ENCODE results near the gene CNEP1R1.

CNEP1R1 gene

DNA sequence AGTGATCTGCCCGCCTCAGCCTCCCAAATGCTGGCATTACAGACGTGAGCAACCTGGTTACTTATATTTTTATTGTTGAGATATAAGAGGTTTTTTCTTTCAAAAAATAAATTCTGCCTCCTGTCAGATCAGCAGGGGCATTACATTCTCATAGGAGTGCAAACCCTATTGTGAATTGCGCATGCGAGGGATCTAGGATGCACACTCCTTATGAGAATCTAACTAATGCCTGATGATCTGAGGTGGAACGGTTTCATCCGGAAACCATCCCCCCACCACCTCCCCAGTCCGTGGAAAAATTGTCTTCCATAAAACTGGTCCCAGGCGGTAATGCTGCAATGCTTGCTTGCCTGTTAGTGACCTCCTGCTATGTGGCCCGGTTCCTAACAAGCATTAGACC is 7.5 kb upstream of the CNEP1R1 start:
- DNase-seq (ENCODE audit: low spot score), result no peak

DNA sequence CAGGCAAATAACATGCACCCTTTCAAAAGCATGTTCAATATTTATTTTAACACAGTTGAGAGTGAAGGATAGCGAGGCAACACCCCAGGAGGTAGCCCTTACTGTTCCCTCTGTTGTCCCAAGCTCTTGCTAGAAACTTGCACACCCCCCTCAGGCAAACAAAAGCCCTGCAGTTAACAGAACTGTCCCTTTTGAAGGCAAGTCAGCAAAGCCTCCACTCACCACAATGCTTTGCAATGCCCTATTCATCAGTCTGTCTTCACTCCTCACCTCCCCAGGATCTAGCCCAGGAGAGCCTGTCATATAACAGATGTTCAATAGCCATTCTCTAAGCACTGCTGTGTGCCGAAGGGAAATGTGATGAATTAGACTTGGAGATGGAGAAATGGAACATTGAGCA is 3.5 kb upstream of the CNEP1R1 start:
- DNase-seq (ENCODE audit: low spot score), result peak; percentile 35

DNA sequence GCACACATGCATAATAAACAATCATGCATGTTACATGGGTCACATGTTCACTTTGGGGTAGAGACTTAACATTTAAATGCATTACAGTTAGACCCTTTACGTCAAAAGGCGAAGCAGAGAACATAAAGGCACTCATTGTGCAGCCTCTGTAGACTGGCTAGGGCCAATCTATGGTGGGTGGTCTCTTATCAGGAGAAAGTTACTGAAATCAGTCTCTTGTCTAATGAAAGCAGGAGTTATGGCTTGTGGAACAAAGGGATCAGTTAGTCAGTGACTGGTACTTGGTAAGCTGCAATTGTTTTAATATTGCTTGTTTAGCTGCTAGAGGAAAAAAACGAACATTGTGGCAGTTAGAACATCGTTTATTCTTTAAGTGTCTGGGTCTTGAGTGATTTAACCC is 1.4 kb upstream of the CNEP1R1 start:
- no peak for DNase-seq (ENCODE audit: low spot score)

DNA sequence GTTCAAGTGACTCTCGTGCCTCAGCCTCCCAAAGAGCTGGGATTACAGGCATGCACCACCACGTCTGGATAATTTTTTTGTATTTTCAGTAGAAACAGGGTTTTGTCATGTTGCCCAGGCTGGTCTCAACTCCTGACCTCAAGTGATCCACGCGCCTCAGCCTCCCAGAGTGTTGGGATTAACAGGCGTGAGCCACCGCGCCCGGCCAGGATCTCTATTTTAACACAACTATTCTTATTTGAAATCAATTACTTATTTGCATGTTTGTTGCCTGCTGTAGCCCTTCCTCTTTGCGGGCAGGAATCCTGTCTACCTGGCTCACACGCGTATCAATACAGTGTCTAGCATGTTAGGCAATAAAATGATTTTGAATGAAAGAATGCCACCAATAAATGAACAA is 818 bp upstream of the CNEP1R1 start:
- no peak for DNase-seq (ENCODE audit: low spot score)

DNA sequence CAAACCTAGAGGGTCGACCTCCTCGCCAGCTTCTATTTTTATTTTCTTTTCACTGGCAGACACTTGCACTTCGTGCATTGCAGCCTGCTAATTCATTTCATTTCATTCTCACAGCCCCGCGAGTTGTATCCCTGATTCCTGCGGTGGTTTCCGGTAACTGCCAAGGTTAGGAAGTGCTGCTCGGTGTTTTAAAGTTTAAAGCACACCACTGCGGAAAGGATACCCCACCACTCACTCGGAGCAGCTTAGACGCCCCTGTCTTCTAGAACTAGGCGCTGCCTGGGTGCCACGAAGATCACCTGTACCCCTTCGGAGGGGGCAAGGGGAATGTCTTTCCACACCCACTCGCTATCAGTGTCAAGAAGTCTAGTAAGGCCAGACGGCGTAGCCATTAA is 509 bp downstream of the CNEP1R1 start:
- peak; percentile 45 for DNase-seq (ENCODE audit: low spot score)

DNA sequence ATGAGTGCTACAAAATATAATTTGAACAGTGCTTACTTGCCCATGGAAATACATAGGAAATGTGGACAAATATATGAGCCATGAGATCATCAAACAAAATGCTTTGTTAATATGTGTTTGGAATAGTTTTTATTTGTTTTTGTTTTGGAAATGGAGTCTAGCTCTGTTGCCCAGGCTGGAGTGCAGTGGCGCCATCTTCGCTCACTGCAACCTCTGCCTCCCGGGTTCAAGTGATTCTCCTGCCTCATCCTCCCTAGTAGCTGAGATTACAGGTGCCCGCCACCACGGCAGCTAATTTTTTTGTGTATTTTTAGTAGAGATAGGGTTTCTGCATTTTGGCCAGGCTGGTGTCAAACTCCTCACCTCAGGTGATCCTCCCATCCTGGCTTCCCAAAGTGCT is 2.8 kb downstream of the CNEP1R1 start:
- DNase-seq (ENCODE audit: low spot score), result no peak

DNA sequence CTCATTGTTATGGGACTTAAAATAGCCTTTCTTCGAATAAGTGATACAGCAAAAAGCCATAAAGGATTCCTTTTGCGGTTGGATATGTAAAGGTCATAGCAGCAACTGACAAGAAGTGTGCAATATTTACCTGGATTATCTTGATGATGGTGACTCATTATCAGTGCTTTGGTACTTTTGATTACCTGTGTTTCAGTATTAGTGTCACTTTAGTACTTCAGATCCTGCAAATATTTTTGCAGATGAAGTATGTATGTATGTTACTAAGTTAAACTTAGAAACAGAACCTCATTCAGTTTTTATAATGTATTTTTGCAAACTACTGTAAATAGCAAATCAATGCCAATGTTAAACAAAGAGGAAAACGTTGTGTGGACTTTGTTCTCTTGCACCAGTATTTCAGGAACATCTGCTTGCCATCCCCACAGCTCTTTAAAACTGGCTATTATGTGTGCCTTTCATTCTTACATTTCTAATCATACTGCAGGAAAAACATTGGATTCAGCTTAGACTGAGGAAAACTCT is 10.5 kb downstream of the CNEP1R1 start:
- no peak for DNase-seq (ENCODE audit: low spot score)

DNA sequence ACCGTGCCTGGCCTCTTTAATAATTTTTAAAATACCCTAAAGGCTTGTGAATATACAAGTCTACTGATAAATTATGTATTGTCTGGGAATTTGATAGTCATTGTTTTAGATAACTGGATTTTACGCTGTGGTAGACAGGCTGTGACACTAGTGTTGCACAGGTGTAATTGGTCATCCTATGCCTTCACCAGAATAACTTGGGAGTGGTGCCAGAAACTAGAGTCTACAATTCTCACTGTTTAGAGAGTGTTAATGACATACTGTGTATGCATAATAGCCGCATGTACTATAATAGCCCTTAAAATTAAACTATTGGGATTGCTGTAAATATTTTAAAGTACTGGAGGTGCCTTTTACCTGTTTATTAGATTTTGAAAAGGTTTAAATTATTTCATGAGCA is 11.4 kb downstream of the CNEP1R1 start:
- no peak for DNase-seq (ENCODE audit: low spot score)

DNA sequence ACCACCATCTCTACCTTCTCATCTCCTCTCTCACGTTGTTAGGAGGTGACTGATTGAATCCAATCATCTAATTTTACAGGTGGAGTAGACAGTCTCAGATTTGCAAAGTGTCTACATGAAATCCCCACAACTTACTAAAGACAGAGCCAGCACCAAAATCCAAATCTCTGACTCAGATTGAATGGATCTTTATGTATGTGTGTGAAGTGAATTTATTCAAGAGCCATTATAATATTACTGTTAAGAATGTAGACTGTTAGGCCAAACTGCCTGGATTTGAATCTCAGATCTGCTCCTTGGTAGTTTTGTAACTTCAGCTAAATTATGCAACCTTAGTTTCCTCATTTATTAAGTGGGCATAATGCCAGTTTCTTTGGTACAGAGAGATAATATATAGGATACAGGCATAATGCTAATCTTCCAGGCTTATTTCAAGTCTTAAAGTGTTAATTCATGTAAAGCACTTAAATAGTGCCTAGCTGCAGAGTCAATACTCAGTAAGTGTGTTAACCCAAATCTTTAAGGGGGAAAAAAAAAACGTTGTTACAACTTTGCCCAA is 12.7 kb downstream of the CNEP1R1 start:
- no peak for DNase-seq (ENCODE audit: low spot score)

DNA sequence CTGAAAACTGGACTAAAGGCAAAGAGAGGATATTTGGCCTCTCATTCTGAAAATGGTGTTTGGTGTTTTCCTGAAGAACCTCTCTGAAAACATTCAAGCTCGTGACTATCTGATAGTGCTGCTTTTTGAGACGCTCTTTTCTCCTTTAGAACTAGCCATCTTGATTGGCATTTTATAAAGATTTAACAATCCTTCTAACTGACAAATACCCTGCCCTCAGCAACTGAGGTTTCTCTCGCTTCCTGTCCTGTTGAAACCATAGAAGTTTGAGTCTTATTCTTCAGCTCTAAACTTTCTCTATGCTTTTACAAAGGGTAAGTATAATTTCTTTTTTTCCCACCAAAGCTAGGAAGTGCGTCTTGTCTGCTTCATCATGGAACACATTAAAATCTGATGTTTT is 13.3 kb downstream of the CNEP1R1 start:
- DNase-seq (ENCODE audit: low spot score), result no peak

DNA sequence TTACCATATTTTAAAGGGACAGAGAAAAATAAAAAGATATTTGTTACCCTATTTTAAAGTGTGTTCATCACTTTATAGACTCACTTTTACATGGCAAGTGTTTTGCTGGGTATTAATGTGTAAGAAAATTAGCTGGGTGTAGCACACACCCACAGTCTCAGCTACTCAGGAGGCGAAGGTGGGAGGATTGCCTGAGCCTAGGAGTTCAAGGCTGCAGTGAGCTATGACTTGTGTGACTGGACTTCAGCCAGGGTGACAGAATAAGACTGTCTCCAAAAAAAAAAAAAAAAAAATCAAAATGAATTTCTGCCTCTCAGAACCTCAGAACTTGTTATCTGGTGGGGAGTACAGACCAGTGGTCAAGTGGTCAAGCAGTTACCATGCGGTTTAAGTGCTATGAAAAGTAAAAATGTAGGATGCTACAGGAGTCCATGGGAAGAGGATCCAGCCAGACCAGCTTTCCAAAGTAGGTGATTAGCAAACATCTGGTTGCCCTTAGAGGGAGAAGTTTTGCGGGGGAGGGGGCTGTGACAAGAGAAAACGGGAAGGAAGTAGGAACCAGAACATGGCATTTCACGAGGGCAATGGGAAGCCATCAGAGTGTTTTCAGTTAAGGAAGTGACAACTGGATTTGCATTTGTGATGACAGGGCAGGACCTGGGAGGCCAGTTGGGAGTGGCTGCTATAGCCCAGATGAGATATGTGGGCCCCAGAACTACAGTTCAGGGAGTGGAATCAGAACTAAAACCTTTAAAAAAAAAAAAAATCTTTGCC is 13.9 kb downstream of the CNEP1R1 start:
- no peak for DNase-seq (ENCODE audit: low spot score)

DNA sequence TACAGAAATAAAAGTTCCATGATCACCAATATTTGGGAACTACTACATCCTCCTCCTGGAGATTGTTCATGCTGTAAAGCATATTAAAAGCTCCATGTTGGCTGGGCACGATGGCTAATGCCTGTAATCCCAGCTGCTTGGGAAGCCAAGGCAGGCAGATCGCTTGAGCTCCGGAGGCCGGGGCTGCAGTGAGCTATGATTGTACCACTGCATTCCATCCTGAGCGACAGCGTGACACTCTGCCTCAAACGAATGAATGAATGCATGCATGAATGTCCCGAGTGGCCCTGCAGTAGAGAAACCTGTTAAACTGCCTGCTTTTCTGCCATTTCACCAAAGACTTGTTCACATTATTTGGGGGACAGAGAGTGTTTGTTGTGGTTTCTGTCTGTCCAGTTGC is 15.0 kb downstream of the CNEP1R1 start:
- DNase-seq (ENCODE audit: low spot score), result no peak

DNA sequence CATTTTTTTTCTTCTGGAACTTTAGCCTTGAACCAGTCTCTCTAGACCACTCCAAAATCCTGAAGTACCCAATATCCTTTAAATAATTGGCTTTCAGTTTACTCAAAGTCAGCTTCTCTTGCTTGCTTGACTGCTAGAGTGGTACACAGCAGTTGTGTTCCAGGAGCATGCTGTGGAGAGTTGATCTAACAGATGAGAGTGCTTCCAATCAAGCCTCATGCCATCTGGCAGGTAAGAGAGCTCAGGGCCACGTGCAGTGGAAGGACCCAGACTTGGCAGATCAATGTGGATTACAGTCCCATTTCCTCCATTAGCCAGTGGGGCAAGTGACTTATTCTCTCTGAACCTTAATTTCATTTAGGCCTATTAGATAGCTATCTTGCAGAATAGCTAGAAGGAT is 15.7 kb downstream of the CNEP1R1 start:
- no peak for DNase-seq (ENCODE audit: low spot score)

DNA sequence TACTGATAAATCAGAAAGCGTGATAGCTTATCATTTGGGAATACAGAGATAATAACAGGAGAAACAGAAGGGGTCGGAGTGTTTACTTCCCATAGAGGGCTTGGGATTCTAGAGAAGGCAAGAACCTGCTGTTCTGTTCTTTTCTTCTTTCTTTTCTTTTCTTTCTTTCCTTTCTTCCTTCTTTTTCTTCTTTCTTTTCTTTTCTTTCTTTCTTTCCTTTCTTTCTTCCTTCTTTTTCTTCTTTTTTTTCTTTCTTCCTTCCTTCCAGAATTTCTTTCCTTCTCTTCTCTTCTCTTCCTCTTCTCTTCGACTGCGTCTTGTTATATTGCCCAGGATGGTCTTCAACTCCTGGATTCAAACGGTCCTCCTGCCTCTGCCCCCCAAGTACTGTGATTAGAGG is 18.3 kb downstream of the CNEP1R1 start:
- no peak for DNase-seq (ENCODE audit: low spot score)

DNA sequence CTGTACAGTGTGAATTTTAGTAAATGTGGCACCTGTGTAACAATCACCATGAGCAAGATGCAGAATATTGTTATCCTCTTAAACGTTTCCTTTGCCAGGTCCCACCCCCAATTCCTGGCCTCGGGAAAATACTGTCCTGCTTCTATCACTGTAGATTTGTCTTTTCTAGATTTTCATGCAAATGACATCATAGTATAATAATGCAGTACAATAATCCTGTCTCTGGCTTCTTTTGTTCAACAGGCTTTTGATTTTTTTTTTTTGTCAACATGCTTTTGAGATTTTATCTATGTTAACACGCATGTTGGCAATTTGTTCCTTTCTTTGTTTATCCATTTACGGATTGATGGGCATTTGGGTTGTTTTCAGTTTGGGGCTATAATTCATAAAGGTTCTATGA is 20.4 kb downstream of the CNEP1R1 start:
- DNase-seq (ENCODE audit: low spot score), result no peak

DNA sequence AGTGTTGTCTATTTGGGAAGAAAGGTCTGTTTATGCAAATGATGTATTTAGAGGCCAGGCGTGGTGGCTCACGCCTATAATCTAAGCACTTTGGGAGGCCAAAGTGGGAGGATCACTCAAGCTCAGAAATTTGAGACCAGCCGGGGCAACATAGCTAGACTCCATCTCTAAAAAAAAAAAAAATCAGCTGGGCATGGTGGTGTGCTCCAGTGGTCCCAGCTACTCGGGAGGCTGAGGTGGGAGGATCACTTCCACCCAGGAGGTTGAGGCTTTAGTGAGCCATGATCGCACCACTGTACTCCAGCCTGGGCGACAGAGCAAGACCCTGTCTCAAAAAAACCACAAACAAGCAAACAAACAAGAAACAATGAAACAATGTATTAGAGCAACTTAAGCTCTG is 21.8 kb downstream of the CNEP1R1 start:
- DNase-seq (ENCODE audit: low spot score), result no peak

DNA sequence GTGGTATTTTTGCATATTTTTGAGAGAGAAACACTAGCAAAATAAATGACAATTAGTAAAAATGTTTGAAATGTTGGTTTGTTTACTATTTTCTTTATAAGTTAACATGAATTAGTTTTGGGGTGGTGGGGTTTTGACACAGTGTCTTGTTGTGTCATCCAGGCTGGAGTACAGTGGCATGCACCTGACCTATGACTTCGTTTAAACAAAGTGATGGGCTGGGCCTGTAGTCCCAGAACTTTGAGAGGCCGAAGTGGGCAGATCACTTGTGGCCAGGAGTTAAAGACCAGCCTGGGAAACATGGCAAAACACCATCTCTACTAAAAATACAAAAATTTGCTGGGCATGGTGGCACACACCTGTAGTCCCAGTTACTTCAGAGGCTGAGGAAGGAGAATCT is 22.8 kb downstream of the CNEP1R1 start:
- no peak for DNase-seq (ENCODE audit: low spot score)

DNA sequence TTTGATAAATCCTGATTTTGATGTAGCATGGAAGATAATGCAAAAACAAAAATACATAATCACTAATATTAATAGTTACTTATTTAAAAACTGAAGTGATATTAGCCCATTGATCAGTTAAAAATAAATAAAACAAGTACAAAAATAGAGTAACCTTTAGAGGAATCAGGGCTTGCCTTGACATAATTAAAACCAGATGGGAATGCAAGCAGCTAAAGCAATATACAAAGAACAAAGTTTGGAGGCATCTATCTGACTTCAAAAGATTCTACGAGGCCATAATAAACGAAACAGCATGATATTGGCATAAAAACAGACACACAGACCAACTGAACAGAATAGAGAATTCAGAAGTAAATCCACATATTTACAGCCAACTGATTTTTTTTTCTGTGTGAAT is 25.8 kb downstream of the CNEP1R1 start:
- DNase-seq (ENCODE audit: low spot score), result no peak

DNA sequence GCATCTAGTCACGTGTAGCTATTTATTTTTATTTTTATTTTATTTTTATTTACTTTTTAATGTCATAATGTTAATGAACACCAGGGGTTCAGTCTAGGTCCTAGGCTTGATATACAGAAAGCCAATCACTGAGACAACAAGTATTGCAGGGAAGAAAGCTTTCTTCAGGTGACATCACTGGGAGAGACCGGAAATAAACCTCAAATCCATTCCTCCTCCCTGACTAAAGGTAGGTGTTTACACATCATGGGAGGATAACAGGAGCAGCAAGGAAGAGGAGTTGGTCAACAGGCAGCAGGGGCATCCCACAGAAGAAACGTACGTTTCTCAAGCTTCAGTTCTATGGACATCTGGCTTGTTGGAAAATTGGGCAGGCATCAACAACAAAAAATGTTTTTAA is 31.2 kb downstream of the CNEP1R1 start:
- no peak for DNase-seq (ENCODE audit: low spot score)

DNA sequence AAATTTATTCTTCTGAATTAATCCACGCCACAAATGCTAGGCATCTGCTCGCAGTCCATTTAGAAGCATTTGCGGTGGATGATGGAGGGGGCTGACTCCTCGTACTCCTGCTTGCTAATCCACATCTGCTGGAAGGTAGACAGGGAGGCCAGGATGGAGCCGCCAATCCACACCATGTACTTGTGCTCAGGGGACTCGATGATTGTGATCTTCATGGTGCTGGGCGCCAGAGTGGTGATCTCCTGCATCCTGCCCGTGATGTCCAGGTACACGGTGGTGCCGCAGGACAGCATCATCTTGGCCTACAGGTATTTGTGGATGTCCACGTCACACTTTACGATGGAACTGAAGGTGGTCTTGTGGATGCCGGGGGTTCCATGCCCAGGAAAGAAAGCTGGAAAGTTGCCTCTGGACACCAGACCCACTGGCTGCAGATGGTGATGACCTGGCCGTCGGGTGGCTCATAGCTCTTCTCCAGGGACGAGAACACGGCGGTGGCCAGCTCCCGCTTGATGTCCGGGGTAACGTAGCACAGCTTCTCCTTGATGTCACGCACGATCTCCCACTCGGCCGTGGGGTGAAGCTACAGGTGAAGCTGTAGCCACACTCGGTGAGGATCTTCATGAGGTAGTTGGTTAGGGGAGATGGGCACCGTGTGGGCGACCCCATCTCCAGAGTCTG is 33.2 kb downstream of the CNEP1R1 start:
- DNase-seq (ENCODE audit: low spot score), result no peak

DNA sequence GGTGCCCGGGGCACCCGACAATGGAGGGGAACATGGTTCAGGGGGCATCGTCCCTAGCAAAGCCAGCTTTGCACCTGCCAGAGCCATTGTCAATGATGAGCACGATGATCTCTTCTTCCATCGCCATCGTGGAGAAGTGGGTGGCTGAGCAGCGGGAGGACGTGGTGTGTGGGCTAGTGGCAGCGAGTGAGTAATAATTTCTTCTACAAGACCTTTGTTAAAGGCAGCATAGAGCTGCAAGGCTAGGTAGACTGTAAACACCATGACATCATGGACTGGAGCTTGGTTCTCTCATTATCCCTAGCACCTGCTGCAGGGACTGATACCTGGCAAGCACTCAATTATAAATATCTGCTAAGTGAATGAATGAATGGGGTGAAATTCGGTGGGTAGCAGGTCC is 34.1 kb downstream of the CNEP1R1 start:
- no peak for DNase-seq (ENCODE audit: low spot score)

DNA sequence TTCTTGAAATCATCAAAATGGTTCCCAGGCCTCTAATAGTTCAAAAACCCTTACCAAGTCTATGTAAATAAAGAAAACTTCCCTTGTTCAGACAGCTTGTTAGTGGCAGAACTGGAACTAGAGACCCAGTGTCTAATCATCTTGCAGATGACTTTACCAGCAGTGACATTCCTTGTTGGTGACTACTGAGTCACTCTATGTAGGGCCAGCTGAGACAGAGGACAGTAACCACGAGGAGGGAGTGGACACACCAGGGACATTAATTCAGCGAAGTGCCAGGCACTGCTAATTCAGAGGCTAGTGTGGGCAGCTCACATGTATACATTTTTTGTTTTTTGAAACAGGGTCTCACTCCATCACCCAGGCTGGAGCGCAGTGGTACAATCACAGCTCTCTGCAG is 34.6 kb downstream of the CNEP1R1 start:
- no peak for DNase-seq (ENCODE audit: low spot score)

DNA sequence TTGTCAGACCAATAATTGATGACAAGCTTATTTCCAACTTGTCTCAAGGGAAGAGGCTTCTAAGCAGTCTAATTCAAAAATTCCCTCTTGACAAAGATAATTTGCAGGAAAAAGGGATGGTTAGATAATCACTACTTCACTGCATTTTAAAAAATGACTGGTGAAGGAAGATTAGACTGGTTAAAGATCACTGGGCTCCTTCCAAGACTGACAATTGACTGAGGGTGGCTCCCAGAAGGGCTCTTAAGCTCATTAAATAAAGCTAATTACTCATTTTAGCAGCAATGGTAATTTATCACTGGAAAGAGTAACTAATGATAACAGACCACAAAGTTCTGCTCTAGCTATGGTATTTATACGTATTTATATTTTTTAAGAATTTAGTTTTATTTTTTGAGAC is 36.3 kb downstream of the CNEP1R1 start:
- DNase-seq (ENCODE audit: low spot score), result no peak

DNA sequence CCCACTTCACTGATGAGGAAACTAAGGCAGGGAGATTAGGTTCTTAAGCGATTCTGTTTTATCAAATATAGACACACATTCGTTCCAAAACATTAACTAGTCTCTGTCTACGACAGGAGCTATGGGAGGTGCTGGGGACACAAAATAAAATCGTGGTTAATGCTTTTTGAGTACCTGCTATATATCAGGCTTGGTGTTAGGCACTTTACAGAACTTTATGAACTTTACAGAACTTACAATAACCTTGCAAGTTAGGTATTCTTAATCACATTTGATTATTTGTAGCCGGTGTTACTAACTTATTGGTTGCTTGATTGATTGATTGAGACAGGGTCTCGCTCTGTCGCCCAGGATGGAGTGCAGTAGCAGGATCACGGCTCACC is 40.2 kb downstream of the CNEP1R1 start:
- peak; percentile 7 for DNase-seq (ENCODE audit: low spot score)
